PFSK-1 (cell line): ENCODE results near the gene ITGA11.

ENCODE experiments used
- FOXP2 ChIP-seq: optimal IDR thresholded peaks from 2 replicates; pipeline ENCODE3; 2011; ENCODE audit warnings: borderline replicate concordance, control low read depth, inconsistent platforms; ENCODE audit not compliant: insufficient read depth; ENCODE audit errors: extremely low read length, extremely low read depth
- POLR2AphosphoS5 ChIP-seq: IDR thresholded peaks from 2 replicates; pipeline ENCODE4 v1.6.1; 2012; ENCODE audit warnings: low read depth, mild to moderate bottlenecking, control low read depth, low read length, moderate library complexity
- REST ChIP-seq, 2 experiments: IDR thresholded peaks; 2 replicates each; pipeline versions ENCODE4 v1.6.1 to v1.8.0; 2011 to 2012; ENCODE audit warnings: low read depth in 2 of 2, low read length in 2 of 2, control low read depth in 1 of 2, inconsistent platforms in 1 of 2, mild to moderate bottlenecking in 1 of 2, moderate library complexity in 1 of 2; ENCODE audit not compliant: insufficient read depth in 1 of 2
- SIN3A ChIP-seq: IDR thresholded peaks from 2 replicates; pipeline ENCODE4 v1.6.1; 2012; ENCODE audit warnings: mild to moderate bottlenecking, low read length, moderate library complexity, borderline replicate concordance; ENCODE audit not compliant: insufficient read depth
- TAF1 ChIP-seq: IDR thresholded peaks from 2 replicates; pipeline ENCODE4 v1.6.1; 2012; ENCODE audit warnings: low read length, control low read depth, borderline replicate concordance; ENCODE audit not compliant: insufficient read depth

ITGA11 gene

GRCh38 chr15:68284616-68285258 is 147.2 kb downstream of the ITGA11 start:
- TF ChIP-seq TAF1 (no peak), FOXP2 (no peak), SIN3A (no peak), REST (IDR thresholded peaks at IDR 0.05; ENCODE audit: insufficient read depth in 1 of 2, low read depth in 2 of 2, low read length in 2 of 2) (no peak), POLR2AphosphoS5 (no peak)

GRCh38 chr15:68283401-68283800 is 148.6 kb downstream of the ITGA11 start:
- TF ChIP-seq FOXP2 (no peak), SIN3A (no peak), TAF1 (no peak)

GRCh38 chr15:68281008-68281407 is 151.0 kb downstream of the ITGA11 start:
- TF ChIP-seq REST (IDR thresholded peaks at IDR 0.05; ENCODE audit: insufficient read depth in 1 of 2, low read depth in 2 of 2, low read length in 2 of 2) (no peak), POLR2AphosphoS5 (no peak), SIN3A (no peak), FOXP2 (no peak), TAF1 (no peak)

- TF ChIP-seq TAF1 (no peak), FOXP2 (no peak), SIN3A (no peak), POLR2AphosphoS5 (no peak), REST (IDR thresholded peaks at IDR 0.05; ENCODE audit: insufficient read depth in 1 of 2, low read depth in 2 of 2, low read length in 2 of 2) (no peak)
Measured at GRCh38 chr15:68279779-68280753, 151.9 kb downstream of the ITGA11 start.

GRCh38 chr15:68278595-68279405 is 153.2 kb downstream of the ITGA11 start:
- TF ChIP-seq REST (IDR thresholded peaks at IDR 0.05; ENCODE audit: insufficient read depth in 1 of 2, low read depth in 2 of 2, low read length in 2 of 2): no peak
- no peak for TF ChIP-seq SIN3A
